Caco-2 (cell line): ENCODE measurements around the gene SART3. TPM values are rescaled to one million over a fixed set of nuclear protein-coding genes. Genes with fewer than 3 reads are reported as not detected.
A peak's percentile ranks its signal among the peaks of the same experiment; 100 is the strongest.

Experiments
- Bru-seq: library from RNA; stranded (reverse); fragments of 400-500 nt; gene quantifications from one replicate; lab custom pipeline; 2021; lab: Mats Ljungman, UMichigan
- BruChase-seq, 2 experiments: library from RNA; stranded (reverse); fragments of 400-500 nt; gene quantifications; one replicate each; lab custom pipeline; 2021; lab: Mats Ljungman, UMichigan
- BruUV-seq: library from RNA; stranded (reverse); fragments of 400-500 nt; replicated peaks from 2 replicates; lab custom pipeline; 2021; lab: Mats Ljungman, UMichigan
- CTCF ChIA-PET: fragments of 300-600 bp; sonication (Branson Sonifier 250); formaldehyde crosslinking; loops from one replicate; lab custom pipeline; 2022; ENCODE audit warnings: antibody characterized with exemption; lab: Charles Lee
- POLR2A ChIA-PET: fragments of 300-600 bp; sonication (Branson Sonifier 250); formaldehyde crosslinking; loops from one replicate; lab custom pipeline; 2022; ENCODE audit warnings: antibody characterized with exemption; lab: Charles Lee
- DNase-seq, 2 experiments: peaks; one replicate each; pipeline versions ENCODE4 v3.0.0 to v3.0.0-alpha.2; 2020 to 2022
- H3K27me3 ChIP-seq: replicated peaks from 2 replicates; pipeline ENCODE4 v1.6.0; 2011; ENCODE audit warnings: low read length; ENCODE audit not compliant: control insufficient read depth, insufficient read depth
- H3K36me3 ChIP-seq: 2 replicates; pipeline ENCODE4 v1.5.1; 2011; ENCODE audit warnings: low read length; ENCODE audit not compliant: control insufficient read depth, insufficient read depth
- H3K4me1 ChIP-seq: fragments of 250-450 bp; sonication (Bioruptor Pico); 2 replicates; pipeline ENCODE4 v1.5.1; 2020; ENCODE audit warnings: mild to moderate bottlenecking
- H3K4me3 ChIP-seq: 2 replicates; pipeline ENCODE4 v1.5.1; 2011; ENCODE audit warnings: low read depth, mild to moderate bottlenecking, control low read depth, low read length
- H3K9me3 ChIP-seq: fragments of 250-450 bp; sonication (Bioruptor Pico); 2 replicates; pipeline ENCODE4 v1.5.1; 2020; ENCODE audit warnings: mild to moderate bottlenecking, moderate library complexity
- H3K27ac Mint-ChIP-seq: one replicate; pipeline ENCODE4 v1.8.0; 2022; ENCODE audit warnings: mixed read lengths; ENCODE audit not compliant: unreplicated experiment
- H3K27me3 Mint-ChIP-seq: one replicate; pipeline ENCODE4 v1.8.0; 2022; ENCODE audit warnings: mixed read lengths; ENCODE audit not compliant: insufficient read depth, unreplicated experiment
- H3K36me3 Mint-ChIP-seq: one replicate; pipeline ENCODE4 v1.8.0; 2022; ENCODE audit warnings: mild to moderate bottlenecking, mixed read lengths; ENCODE audit not compliant: insufficient read depth, unreplicated experiment
- H3K4me1 Mint-ChIP-seq: one replicate; pipeline ENCODE4 v1.8.0; 2022; ENCODE audit warnings: low read depth, mixed read lengths; ENCODE audit not compliant: unreplicated experiment
- H3K4me3 Mint-ChIP-seq: one replicate; pipeline ENCODE4 v1.8.0; 2022; ENCODE audit warnings: mild to moderate bottlenecking, moderate library complexity, mixed read lengths; ENCODE audit not compliant: unreplicated experiment
- H3K9me3 Mint-ChIP-seq: one replicate; pipeline ENCODE4 v1.8.0; 2022; ENCODE audit warnings: mixed read lengths; ENCODE audit not compliant: unreplicated experiment
- intact Hi-C: fragments of 100-400 bp; cut with micrococcal nuclease; formaldehyde crosslinking; loops from one replicate; pipeline ENCODE4 v1.10.0; 2022; ENCODE audit not compliant: unreplicated experiment
- long read RNA-seq: library from polyadenylated mRNA; stranded (forward); transcript quantifications from one replicate; pipeline ENCODE4 v2.0.0, GENCODE V29; 2022
- total RNA-seq: library from RNA; stranded (reverse); gene quantifications from 2 replicates; pipeline ENCODE4 v1.2.3, GENCODE V29; 2022
- TF ChIP-seq, protein P1 (sequence below), 2 experiments: fragments of 200-600 bp in 1 of 2; IDR thresholded peaks; 1 replicate in 1 of 2; 2 replicates in 1 of 2; pipeline versions ENCODE4 v1.5.1 to v1.8.0; 2011 to 2022; ENCODE audit warnings: antibody characterized with exemption in 1 of 2, control low read depth in 1 of 2, inconsistent platforms in 1 of 2, low read depth in 1 of 2, low read length in 1 of 2, mild to moderate bottlenecking in 1 of 2, moderate library complexity in 1 of 2; ENCODE audit not compliant: insufficient read depth in 1 of 2, severe bottlenecking in 1 of 2, unreplicated experiment in 1 of 2

Gene SART3
- total RNA-seq: 77.3 and 79.2 TPM in 2 replicates
- percentile 92 among the genes with signal in this experiment for Bru-seq, nascent RNA
- percentile 89 among the genes with signal in this experiment for BruChase-seq, experiment 1, labeled RNA remaining after a 2-hour chase
- percentile 83 among the genes with signal in this experiment for BruChase-seq, experiment 2, labeled RNA remaining after a 6-hour chase
- long read RNA-seq, full-length matches to known transcripts: 56 of 92 reads
- long read RNA-seq, partial matches to known transcripts: 17 of 92 reads
- long read RNA-seq, other reads (novel, unspliced or antisense): 19 of 92 reads

DNA sequence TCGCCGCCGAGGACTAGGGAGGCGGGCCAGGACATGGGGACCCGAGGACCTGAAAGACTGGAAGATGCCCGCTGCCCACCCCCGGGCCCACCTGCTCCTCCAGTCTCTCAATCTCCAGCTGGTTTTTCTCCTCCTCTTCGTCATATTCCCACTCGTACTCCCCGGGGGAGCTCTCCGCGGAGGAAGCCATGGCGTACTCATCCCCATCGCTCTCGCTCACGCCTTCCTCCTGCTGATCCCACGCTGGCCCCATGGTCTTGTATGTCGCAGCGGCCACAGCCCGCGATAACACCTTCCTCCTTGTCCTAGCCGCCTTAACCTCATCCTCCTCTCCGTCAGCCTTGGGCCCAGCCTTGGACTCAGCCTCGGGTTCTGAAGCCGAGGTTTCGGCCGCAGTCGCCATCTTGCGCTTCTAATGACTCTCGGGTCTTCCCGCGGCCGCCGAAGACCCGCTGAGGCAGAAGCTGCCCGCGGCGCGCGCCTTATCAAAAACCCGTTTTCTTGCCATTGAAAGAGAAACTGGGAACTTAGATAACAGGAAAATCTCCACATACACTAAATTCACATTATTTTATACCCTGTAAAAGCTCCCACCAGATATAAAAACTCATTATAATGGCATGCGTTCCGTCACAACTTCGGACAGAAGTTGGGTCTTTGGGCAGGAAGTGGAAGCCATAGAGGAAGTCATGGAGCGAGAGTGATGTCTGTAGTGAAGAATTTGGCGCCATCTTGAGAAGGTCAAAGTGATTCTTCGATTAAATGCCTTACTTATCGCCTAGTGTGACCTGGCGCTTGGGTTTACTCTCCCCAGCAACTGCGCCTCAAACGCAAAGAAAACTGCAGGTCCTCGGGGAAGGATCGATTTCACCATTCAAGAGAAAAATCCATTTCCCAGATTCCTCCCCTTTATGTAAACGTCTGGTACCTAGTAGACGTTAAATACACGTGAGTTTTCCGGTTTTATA lies at the start of gene SART3:
SART3 (minus strand) TSS at position 422 of the 968 bp plus-strand sequence; CDS start at position 403, 19 bp downstream.
- H3K9me3 Mint-ChIP-seq: no peaks in the 10 kb centered on the region
- TF ChIP-seq, protein P1, sequence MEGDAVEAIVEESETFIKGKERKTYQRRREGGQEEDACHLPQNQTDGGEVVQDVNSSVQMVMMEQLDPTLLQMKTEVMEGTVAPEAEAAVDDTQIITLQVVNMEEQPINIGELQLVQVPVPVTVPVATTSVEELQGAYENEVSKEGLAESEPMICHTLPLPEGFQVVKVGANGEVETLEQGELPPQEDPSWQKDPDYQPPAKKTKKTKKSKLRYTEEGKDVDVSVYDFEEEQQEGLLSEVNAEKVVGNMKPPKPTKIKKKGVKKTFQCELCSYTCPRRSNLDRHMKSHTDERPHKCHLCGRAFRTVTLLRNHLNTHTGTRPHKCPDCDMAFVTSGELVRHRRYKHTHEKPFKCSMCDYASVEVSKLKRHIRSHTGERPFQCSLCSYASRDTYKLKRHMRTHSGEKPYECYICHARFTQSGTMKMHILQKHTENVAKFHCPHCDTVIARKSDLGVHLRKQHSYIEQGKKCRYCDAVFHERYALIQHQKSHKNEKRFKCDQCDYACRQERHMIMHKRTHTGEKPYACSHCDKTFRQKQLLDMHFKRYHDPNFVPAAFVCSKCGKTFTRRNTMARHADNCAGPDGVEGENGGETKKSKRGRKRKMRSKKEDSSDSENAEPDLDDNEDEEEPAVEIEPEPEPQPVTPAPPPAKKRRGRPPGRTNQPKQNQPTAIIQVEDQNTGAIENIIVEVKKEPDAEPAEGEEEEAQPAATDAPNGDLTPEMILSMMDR (IDR thresholded peaks at IDR 0.05; ENCODE audit: insufficient read depth in 1 of 2, low read depth in 1 of 2, low read length in 1 of 2, severe bottlenecking in 1 of 2, unreplicated experiment in 1 of 2): no peak
- CTCF ChIA-PET: no interaction called here

GRCh38 chr12:108610336-108610815 lies 49.4 kb upstream of the SART3 start:
- TF ChIP-seq, protein P1 (IDR thresholded peaks at IDR 0.05; ENCODE audit: insufficient read depth in 1 of 2, low read depth in 1 of 2, low read length in 1 of 2, severe bottlenecking in 1 of 2, unreplicated experiment in 1 of 2): no peak
- no peaks in the 10 kb centered on the region for H3K36me3 Mint-ChIP-seq
- no peak overlapping the region for H3K27ac Mint-ChIP-seq
- H3K27me3 Mint-ChIP-seq: peaks cover 6% of the 10 kb centered on the region
- Histone ChIP-seq H3K4me1 (no peaks in the 10 kb centered on the region), H3K27me3 (no peaks in the 10 kb centered on the region), H3K4me3 (no peak overlapping the region), H3K36me3 (no peaks in the 10 kb centered on the region), H3K9me3 (no peaks in the 10 kb centered on the region)
- intact Hi-C loops: no loop called here
- no TSS peak for BruUV-seq
- DNase-seq: no peak
- CTCF ChIA-PET: no interaction called here
- no peaks in the 10 kb centered on the region for H3K9me3 Mint-ChIP-seq
- H3K4me3 Mint-ChIP-seq: no peak overlapping the region
- no peaks in the 10 kb centered on the region for H3K4me1 Mint-ChIP-seq
- POLR2A ChIA-PET: no interaction called here

More for the DNA sequence above, at the start of gene SART3:
- POLR2A ChIA-PET: interaction anchor here (0.6 kb wide), 3 partner anchors 548 to 1342 kb away, joined by 3 read pairs; no protein-coding TSS in a partner anchor
- DNase-seq: peak; percentile 82
- Mint-ChIP-seq H3K36me3 (peaks cover 30% of the 10 kb centered on the region), H3K27ac (peak within 1 kb of the TSS; percentile 99), H3K4me1 (no peaks in the 10 kb centered on the region), H3K27me3 (no peaks in the 10 kb centered on the region), H3K4me3 (peak within 1 kb of the TSS; percentile 96)
- Histone ChIP-seq H3K4me3 (peak within 1 kb of the TSS; percentile 92), H3K9me3 (no peaks in the 10 kb centered on the region), H3K4me1 (0 out of 2 replicates have a peak, but pooled peaks cover 3% of the 10 kb centered on the region), H3K36me3 (peaks cover 2% of the 10 kb centered on the region; the same call in 1 of the 2 replicates), H3K27me3 (no peaks in the 10 kb centered on the region)
- no TSS peak for BruUV-seq
- intact Hi-C loops: no loop called here
